Heart right ventricle (tissue), 16 donors: ENCODE measurements around the gene TEPSIN. TPM values are rescaled to one million over a fixed set of nuclear protein-coding genes. Genes with fewer than 3 reads are reported as not detected.

Experiments
- ATAC-seq, 8 donors: fragments of 200-7000 bp; cut with Tn5 transposase; one replicate each; pipeline ENCODE4 v1.9.1; 2020; ENCODE audit warnings: mild to moderate bottlenecking in 8 of 8, moderate library complexity in 8 of 8, moderate number of reproducible peaks in 1 of 8
- DNase-seq, 2 donors: peaks; one replicate each; pipeline ENCODE4 v3.0.0-alpha.2; 2020
- H3K27ac ChIP-seq, 10 donors: fragments of 200-600 bp; sonication (generic) in 2 of 10; one replicate each; pipeline versions ENCODE4 v1.5.0 to v1.8.0; 2020 to 2022; ENCODE audit warnings: mild to moderate bottlenecking in 3 of 10
- H3K27me3 ChIP-seq, 7 donors: fragments of 200-600 bp; one replicate each; pipeline ENCODE4 v1.8.0; 2021 to 2022; ENCODE audit warnings: mild to moderate bottlenecking in 2 of 7
- H3K36me3 ChIP-seq, 9 donors: fragments of 200-600 bp; sonication (generic) in 1 of 9; one replicate each; pipeline versions ENCODE4 v1.5.0 to v1.8.0; 2020 to 2022; ENCODE audit warnings: mild to moderate bottlenecking in 2 of 9
- H3K4me1 ChIP-seq, 9 donors: fragments of 200-600 bp; sonication (generic) in 1 of 9; one replicate each; pipeline versions ENCODE4 v1.5.0 to v1.8.0; 2020 to 2022; ENCODE audit warnings: mild to moderate bottlenecking in 4 of 9
- H3K4me3 ChIP-seq, 10 donors: fragments of 200-600 bp; sonication (generic) in 2 of 10; one replicate each; pipeline versions ENCODE4 v1.5.0 to v1.8.0; 2020 to 2022; ENCODE audit warnings: mild to moderate bottlenecking in 7 of 10, moderate library complexity in 2 of 10
- H3K9me3 ChIP-seq, 11 donors: fragments of 200-600 bp in 10 of 11; sonication (generic) in 2 of 11; one replicate each; pipeline versions ENCODE4 v1.5.0 to v1.8.0; 2013 to 2022; ENCODE audit warnings: mild to moderate bottlenecking in 2 of 11, control low read depth in 1 of 11, moderate library complexity in 1 of 11
- WGBS, 2 donors: extraction: QIAGEN DNeasy Blood & Tissue Kit; methylation state at CpG; one replicate each; pipeline ENCODE4 v1.1.7; 2013; ENCODE audit warnings: inconsistent platforms in 1 of 2; 5-methylcytosine and 5-hydroxymethylcytosine counted together
- intact Hi-C, 10 donors: fragments of 100-400 bp; cut with DNase I; formaldehyde crosslinking; loops; one replicate each; pipeline versions ENCODE4 v1.11.1 to v1.14.2; 2022
- polyA plus RNA-seq, 2 donors: library from polyadenylated mRNA; stranded (reverse); fragments of 200-250 nt; gene quantifications; one replicate each; pipeline ENCODE4 v1.2.3, GENCODE V29; 2013
- total RNA-seq, 10 donors: library from RNA; stranded (reverse); fragmentation: NEBNext Ultra II Directional in 3 of 10; extraction: Animal tissue kit (Norgen Biotek cat#: 25700) in 3 of 10; gene quantifications; one replicate each; pipeline versions ENCODE4 v1.2.1 to v1.2.4, GENCODE V29; 2021 to 2023
- TF ChIP-seq, protein P1 (sequence below), 9 donors: fragments of 200-600 bp; sonication (generic) in 2 of 9; IDR thresholded peaks; one replicate each; pipeline versions ENCODE4 v1.5.0 to v1.8.0; 2021 to 2022; ENCODE audit warnings: antibody characterized with exemption in 9 of 9, mild to moderate bottlenecking in 5 of 9, moderate library complexity in 1 of 9
- donor health status: Arrhythmogenic right ventricular cardiomyopathy.
- donor health status: ischemic (EF 13 %, LVEDD 7.1; RV severe dilation, severe dysfunction).
- donor health status: healthy with polysubstance abuse.
- donor health status: DM: no; HTN: yes; CAD: no.
- donor health status: DM: no; HTN: no; CAD: no.
- donor health status: ischemic (EF 25% LVEDD 6.9; RV normal size, moderate dysfunction).
- donor health status: ischemic (EF 25% LVEDD 5.7; RV mildly dilated, moderate dysfunction).
- donor health status: healthy.
- donor health status: DM: yes; HTN: yes; CAD: no.
- donor health status: Ischemic cardiomyopathy.
- donor health status: ischemic (EF 35%, LVEDD 5.7; RV mildly dilated, moderate dysfunction).
- donor health status: nonischemic (EF 11% LVEDD 7.7; RV severe dilation, severe dysfunction).
- donor health status: DM: yes; HTN: yes; CAD: no.
- donor health status: PGD.
- donor health status: ischemic (EF 29% LVEDD 5.4; RV normal size, mild dysfunction).
- donor health status: nonischemic (EF 23%, LVEDD 6.1; RV moderate dilation, normal function).

TEPSIN gene
- total and polyA plus RNA-seq, 12 donors, result 6.2 to 30.4 (median 9.8) TPM

DNA sequence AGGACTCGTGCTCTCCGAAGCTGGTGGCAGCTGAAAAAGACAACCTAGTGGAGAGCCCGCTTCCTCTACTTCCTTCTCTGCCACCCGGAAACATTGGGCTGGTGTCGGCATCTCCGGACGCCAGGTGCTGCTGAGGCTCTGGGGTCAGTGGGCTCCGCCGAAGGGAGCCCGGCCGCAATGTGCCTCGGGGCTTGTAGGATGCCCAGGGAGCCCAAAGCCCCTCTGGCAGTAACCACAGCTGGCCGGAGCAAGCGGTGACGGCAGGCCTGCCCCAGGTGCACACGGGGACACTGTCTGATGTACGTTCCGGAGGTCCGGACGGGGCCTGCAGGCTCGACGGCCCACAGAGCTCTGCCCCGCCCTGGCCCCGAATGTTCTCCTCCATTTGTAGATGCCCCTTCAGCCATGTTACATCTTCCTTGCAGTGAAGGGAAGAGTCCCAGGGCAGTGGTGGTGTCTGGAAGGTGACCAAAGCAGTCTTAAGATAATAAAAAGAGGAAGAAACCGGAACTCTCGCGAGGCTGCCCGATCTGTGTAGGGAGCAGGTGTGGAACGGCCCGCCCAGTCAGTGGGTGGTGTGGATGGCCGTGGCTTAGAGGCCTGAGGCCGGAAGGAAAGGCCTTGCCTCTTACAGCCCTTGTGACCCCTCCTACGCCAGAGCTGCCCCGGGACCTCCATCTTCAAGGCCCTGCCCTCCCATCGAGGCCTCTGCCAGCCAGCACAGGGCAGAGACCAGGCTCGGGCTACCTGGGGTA is 22.9 kb upstream of the TEPSIN start:
- TF ChIP-seq, protein P1, sequence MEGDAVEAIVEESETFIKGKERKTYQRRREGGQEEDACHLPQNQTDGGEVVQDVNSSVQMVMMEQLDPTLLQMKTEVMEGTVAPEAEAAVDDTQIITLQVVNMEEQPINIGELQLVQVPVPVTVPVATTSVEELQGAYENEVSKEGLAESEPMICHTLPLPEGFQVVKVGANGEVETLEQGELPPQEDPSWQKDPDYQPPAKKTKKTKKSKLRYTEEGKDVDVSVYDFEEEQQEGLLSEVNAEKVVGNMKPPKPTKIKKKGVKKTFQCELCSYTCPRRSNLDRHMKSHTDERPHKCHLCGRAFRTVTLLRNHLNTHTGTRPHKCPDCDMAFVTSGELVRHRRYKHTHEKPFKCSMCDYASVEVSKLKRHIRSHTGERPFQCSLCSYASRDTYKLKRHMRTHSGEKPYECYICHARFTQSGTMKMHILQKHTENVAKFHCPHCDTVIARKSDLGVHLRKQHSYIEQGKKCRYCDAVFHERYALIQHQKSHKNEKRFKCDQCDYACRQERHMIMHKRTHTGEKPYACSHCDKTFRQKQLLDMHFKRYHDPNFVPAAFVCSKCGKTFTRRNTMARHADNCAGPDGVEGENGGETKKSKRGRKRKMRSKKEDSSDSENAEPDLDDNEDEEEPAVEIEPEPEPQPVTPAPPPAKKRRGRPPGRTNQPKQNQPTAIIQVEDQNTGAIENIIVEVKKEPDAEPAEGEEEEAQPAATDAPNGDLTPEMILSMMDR (IDR thresholded peaks at IDR 0.05), result no peak
- intact Hi-C loops, result no loop called here
- ATAC-seq (no peak), DNase-seq (no peak)
- no peaks in the 10 kb centered on the region for H3K27me3 ChIP-seq
- H3K4me1 ChIP-seq, result peaks cover 0 to 4% (median 0%) of the 10 kb centered on the region in 9 donors
- H3K4me3 ChIP-seq, result no peak overlapping the region
- 93 to 94% methylated on average over 36 of the region's 36 CpGs for WGBS, 2 donors
- H3K9me3 ChIP-seq, result no peaks in the 10 kb centered on the region
- no peak overlapping the region for H3K27ac ChIP-seq
- peaks cover 0 to 100% (median 24%) of the 10 kb centered on the region in 9 donors for H3K36me3 ChIP-seq

DNA sequence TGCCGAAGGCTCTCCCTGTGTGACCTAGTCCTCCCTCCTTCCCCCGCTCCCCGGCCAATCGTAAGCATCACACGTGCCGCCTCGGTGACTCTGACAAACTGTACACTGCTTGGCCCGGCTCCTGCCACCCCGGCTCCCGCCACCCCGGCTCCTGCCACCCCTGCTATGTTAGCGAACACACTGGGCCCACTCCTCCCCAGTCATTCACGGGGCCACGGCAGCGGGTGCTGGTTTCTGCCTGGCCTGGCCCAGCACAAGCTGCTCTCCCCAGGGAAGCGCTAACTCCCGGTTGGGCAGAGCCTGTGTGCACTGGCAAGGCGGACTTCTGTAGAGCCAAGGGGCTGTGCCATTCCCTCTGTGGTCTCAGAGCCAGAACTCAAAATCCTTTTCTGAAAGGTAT is 22.2 kb upstream of the TEPSIN start:
- Histone ChIP-seq H3K36me3 (peaks cover 0 to 100% (median 24%) of the 10 kb centered on the region in 9 donors), H3K27me3 (no peaks in the 10 kb centered on the region), H3K4me3 (no peak overlapping the region), H3K9me3 (no peaks in the 10 kb centered on the region), H3K27ac (no peak overlapping the region), H3K4me1 (peaks cover 0 to 7% (median 0%) of the 10 kb centered on the region in 9 donors)
- peak in 1 of 8 donors; percentile 6 for ATAC-seq
- intact Hi-C loops, result no loop called here
- DNase-seq, result no peak
- 96 to 97% methylated on average over 18 of the region's 18 CpGs for WGBS, 2 donors
- TF ChIP-seq, protein P1 (IDR thresholded peaks at IDR 0.05), result no peak

DNA sequence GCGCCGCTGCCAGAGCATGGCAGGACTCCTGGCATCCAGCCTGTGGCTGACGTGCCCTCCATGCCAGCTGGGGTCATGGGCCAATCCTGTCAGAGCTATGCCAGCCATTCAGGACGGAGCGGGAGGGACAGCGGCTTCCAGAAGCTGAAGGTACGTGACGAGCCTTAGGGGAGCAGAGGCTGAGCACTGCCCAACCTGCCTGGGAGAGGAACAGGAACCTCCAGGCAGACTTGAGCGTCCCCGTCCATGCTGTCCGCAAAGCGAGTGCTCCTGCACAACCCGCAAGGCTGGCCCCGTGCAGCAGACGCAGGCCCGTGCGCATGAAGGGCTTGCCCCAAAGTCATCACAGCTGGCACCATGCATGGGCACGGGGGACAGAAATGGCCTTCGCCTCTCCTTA is 21.8 kb upstream of the TEPSIN start:
- ATAC-seq, result no peak
- 93 to 94% methylated on average over 19 of the region's 19 CpGs for WGBS, 2 donors
- no peak for DNase-seq
- Histone ChIP-seq H3K36me3 (peaks cover 0 to 99% (median 22%) of the 10 kb centered on the region in 9 donors), H3K9me3 (no peaks in the 10 kb centered on the region), H3K27ac (no peak overlapping the region), H3K4me3 (no peak overlapping the region), H3K4me1 (peaks cover 0 to 12% (median under 1%) of the 10 kb centered on the region in 9 donors), H3K27me3 (no peaks in the 10 kb centered on the region)
- TF ChIP-seq, protein P1 (IDR thresholded peaks at IDR 0.05), result no peak
- intact Hi-C loops, result no loop called here

DNA sequence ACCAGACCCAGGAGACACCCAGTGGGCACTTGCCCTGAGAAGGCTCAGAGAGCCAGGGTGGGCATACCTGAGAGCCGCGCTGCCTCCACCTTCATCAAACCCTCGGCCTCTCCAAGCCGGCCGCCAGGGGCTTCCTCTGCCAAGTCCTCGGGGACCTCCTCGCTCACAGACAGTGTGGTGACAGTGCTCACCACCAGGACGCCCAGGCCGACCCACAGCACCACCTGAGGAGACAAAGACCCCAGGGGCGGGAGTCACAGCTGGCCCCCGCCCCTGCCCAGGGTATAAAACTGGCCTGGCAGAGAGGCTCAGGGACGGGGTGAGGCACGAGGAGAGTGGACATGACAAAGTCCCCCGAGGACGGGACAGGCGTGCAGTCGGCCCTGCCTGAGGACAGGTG is 21.3 kb upstream of the TEPSIN start:
- Histone ChIP-seq H3K27ac (no peak overlapping the region), H3K4me3 (no peak overlapping the region), H3K36me3 (peaks cover 0 to 94% (median 20%) of the 10 kb centered on the region in 9 donors), H3K9me3 (no peaks in the 10 kb centered on the region), H3K4me1 (peaks cover 3 to 17% (median 5%) of the 10 kb centered on the region in 9 donors), H3K27me3 (no peaks in the 10 kb centered on the region)
- intact Hi-C loops, result no loop called here
- TF ChIP-seq, protein P1 (IDR thresholded peaks at IDR 0.05), result no peak
- ATAC-seq (no peak), DNase-seq (no peak)
- 92 to 94% methylated on average over 17 of the region's 17 CpGs for WGBS, 2 donors
